H1 (cell line): ENCODE data around the gene MAST2. TPM values are rescaled to one million over a fixed set of nuclear protein-coding genes. Genes with fewer than 3 reads are reported as not detected.

Source experiments
- FOSL1 ChIP-seq: IDR thresholded peaks from 2 replicates; pipeline ENCODE4 v1.6.1; 2011; ENCODE audit warnings: mild to moderate bottlenecking, low read depth, low read length, moderate library complexity; ENCODE audit not compliant: insufficient read depth
- GTF2F1 ChIP-seq: IDR thresholded peaks from 2 replicates; pipeline ENCODE4 v1.6.1; 2012; ENCODE audit warnings: low read depth, low read length, improper control_type of control experiment, borderline replicate concordance
- TEAD4 ChIP-seq: IDR thresholded peaks from 2 replicates; pipeline ENCODE4 v1.6.1; 2012; ENCODE audit warnings: low read depth, low read length, inconsistent platforms, mixed read lengths
- polyA plus RNA-seq, 7 experiments: library from polyadenylated mRNA; depleted of rRNA in 3 of 7; stranded (reverse) in 5 of 7; unstranded in 2 of 7; fragments of >200 nt in 5 of 7; fragments of 200-250 nt in 2 of 7; gene quantifications; 1 replicate in 5 of 7; 2 replicates in 1 of 7; 4 replicates in 1 of 7; pipeline versions ENCODE4 v1.2.1 to v1.2.3, GENCODE V29; 2011 to 2013; ENCODE audit warnings: missing spikeins in 2 of 7, mixed read lengths in 2 of 7
- total RNA-seq: library from RNA; stranded (reverse); fragmentation: NEBNext Ultra II Directional; extraction: Animal tissue kit (Norgen Biotek cat#: 25700); gene quantifications from 2 replicates; pipeline ENCODE4 v1.2.1, GENCODE V29; 2021

The MAST2 gene
- total and polyA plus RNA-seq, 2 of the 8 experiments (the other 6 are each of a cell fraction or from before 2014, with no cell fraction given): 20.5 to 35.4 TPM

DNA sequence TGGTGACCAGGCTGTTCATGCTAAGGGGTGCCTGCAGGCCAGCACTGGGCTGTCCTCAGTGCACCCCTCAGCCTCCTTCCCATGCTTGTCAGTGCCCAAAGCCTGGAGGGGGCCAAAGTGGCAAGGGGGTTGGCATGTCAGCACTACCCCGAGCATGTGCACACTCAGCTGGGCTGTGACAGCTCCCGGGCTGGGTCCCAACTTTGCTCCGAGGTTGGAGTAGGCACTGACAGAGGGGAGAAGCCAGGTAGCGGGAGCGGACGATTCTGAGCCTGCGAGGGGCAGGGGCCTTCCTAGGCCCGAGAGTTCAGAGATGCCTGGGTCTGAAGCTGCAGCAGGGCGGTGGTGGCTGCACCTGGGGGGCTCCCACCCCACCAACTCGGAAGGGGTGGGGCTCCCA lies 119.0 kb downstream of the MAST2 start (continued):
- TF ChIP-seq TEAD4 (no peak), GTF2F1 (no peak), FOSL1 (no peak)
- TF ChIP-seq, all 59 proteins: peak for 0
